Measurements from ENCODE around the gene ANKRD6.

Gene ANKRD6

DNA sequence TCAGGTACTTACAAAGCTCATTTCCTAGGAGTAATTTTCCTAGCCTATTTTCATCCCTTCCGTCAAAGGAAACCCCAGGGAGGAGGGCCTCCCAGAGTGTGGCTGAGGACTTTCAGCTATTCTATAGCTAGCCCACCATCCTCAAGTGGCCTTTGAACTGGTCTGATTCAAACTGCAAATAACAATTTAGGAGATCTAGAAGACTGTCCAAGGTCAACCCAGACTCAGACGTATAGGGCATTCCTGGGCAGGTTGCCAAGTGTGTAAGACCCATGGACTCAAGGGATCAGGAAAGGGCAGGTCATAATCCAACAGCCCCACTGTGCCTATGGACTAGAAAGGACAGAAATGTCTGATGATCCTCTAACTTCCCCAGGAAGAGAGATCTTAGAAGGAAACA, 18.7 kb upstream of the ANKRD6 start:
- no peak for DNase-seq

DNA sequence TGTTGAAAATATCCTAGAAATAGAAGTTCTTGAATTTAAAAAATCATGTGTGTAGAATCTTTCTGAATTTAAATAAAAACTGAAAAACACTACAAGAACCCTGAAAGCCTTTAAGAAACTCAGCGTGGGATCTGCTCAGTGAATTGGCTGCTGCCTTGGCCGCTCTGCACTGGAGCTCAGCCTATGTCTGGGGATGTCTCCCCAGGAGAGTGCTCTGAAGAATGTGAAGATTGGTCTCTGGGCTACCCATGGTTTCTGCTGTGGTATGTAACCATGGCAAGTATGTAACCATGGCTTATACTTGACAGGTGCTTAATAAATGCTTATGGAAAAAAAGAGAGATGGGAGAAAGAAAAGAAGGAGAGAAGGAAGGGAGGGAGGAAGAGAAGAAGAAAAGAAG, 17.8 kb upstream of the ANKRD6 start:
- DNase-seq: no peak

DNA sequence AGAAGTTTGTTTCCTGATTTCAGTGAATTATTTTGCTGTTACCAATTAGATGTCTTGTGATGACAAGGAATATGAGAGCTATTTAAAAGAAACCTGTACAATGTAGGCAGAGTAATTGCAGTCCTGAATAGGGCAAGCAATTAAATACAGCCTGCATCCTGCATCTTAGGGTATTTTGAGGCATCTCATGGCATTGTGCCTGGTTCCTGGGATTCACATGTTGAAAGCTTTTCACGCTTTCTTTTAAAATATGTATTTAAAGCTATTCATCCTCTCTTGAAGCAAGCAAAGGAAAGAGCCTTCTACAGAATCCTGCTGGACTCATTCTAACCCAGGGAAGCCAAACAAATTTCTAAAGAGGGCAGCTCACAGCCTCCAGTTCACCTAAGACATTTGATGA, 16.2 kb upstream of the ANKRD6 start:
- no peak for DNase-seq

DNA sequence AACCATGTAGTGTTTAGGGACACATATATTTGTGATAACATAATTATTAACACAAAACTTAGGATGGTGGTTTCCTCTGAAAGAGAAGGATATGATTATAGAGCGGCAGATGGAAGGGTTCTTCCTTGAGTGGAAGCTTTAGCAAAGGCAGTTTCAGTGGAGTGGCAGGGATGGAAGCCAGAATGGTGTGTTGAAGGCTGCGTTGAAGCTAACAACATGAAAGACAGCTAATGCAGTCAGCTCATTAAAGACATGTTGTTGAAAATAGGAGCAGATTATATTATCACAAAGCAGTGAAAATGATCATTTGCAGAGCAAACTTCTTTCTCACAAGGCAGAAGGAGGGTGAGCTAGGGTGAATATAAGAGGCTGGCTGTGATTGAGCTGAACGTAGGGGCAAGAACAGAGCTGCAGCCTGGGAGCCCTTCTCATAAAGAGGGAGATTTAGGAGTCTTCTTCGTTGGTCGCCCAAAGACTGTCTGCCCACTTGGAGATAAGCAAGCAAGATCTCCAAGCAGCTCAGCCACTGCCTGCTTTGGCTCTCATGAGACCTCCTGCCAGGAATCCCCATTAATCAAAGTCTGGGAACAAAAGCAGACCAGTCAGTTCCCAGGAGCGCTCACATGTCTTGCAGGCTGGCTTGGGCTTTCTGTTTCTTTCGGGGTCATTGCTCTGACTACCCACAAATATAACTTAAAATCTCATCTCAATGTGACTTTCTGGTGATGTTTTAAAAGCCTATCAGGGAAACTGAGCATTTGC, 2.6 kb upstream of the ANKRD6 start:
- no peak for DNase-seq

DNA sequence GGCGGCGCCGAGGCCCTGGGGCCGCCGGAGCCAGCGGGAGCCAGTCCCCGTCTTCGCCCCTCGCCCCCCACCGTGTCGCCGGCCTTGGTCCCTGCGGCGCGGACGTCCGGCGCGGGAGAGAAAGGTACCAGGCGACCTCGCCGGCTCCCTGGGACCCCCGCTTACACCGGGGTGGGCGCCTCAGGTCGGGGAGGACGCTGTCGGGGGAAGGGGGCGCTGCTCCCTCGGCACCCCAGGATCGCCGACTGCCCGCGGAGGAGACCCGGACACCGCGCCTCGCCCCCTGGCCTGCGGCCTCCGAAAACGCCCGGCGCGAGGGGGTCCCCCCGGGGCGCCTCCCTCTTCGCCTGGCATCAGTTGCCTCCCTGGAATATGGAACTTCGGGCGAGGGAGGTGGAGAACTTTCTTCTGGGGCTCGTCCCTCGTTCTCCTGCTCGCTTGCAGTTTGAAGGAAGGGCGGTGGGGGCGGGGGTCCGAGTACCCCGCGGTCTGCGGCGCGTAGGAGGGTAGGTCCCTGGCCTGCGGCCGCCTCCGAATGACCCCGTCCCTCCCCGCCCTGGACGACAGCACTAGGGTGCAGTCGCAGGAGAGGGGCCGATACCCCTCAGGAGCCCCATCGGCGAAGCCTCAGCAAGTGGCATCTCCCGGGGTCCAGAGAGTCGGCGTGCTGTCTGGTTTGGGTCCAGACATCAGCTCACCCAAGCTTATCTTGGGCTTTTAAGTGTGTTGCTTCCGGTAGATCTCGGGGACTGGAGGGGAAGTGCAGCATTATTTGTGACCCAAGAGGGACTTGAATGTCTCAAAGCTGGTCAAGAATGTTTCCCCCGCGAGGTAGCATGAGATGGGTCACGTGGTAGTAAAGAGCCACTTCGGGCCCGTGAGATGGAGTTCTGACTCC, 549 bp downstream of the ANKRD6 start:
- DNase-seq: peak; percentile 69 to 81

DNA sequence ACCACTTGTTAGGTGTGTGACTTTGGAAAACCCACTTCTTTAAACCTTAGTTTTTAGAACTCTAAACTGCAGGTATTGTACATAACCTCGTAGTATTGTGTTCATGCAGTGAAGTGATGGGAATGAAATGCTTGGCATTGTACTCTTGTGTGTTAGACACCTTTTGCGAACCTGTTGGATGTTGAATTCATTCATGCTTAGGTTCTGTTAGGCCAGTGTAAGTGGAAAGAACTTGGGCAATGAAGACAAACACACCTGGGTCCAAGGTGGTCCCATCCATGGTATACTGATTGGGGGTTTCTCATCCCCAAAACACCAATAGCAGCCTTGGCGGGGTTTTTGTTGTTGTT, 1.2 kb downstream of the ANKRD6 start:
- DNase-seq: no peak

DNA sequence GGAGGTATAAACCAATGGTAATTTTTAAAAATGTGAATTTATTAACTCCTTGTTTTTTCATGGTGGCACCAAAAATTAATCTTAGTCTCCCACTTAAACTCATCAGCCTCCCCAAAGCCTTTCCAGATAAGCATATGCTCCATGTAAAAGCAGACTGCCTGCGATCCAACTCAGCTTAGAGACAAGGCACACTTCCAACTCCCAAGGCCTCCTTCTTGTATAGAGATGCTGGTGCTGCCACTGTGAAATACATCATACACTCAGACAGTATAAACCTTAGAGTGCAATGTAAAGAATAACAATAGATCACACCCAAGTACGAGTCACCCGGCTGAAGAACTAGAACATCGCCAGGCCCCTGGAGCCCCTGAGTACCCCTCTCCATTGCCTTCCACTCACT, 2.0 kb downstream of the ANKRD6 start:
- no peak for DNase-seq

DNA sequence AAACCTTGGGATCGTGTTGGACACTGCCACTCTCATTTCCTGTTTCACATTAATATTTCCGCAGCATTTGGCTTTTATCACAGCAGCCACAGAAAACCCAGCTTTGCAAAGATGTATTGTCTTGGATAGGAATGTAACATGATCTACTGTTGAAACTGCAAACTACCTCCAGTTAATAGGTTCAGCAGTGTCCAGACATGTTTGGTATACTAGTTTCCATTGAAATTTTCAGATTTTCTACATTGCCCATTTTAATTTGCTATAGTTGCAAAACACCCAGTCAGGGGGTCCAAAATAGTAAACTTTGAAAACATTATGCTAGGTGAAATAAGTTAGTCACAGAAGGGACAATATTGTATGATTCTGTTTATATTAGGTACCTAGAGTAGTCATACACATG, 3.3 kb downstream of the ANKRD6 start:
- DNase-seq: peak in 1 of 2 experiments; percentile 24

DNA sequence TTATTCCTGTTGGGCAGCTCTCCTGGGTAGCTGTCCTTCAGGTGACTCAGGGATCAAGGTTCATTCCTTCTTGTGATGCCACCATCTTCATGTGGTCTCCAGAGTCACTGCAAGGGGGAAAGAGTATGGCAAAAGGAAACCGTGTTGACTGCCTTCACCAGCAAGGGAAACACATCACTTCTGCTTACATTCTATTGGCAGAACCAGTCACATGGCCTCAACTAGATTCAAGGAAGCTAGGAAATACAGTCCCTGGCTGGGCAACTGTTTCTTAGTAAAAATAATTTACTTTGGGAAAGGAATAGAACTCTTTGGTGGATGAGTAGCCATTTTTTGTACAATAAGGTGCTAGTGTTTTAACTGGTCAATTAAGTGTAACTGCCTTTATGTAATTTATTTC, 5.3 kb downstream of the ANKRD6 start:
- DNase-seq: no peak

DNA sequence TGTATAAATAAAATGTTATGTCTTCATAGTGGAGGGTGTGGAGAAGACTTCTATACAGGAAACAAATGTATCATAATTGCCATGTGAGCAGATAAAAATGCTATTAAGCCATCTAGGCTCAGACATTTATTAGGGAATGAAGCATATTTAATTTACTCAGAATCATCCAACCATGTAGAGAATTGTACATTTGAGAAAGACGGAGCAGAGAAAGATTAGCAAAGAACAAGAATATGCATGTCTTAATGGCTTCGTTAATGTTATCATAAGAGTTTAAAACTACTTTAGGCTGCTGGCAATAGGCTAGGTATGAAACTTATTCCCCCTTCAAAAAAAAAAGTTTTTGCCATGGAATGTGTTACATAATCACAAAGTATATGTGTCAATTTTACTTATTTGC, 6.1 kb downstream of the ANKRD6 start:
- DNase-seq: no peak

DNA sequence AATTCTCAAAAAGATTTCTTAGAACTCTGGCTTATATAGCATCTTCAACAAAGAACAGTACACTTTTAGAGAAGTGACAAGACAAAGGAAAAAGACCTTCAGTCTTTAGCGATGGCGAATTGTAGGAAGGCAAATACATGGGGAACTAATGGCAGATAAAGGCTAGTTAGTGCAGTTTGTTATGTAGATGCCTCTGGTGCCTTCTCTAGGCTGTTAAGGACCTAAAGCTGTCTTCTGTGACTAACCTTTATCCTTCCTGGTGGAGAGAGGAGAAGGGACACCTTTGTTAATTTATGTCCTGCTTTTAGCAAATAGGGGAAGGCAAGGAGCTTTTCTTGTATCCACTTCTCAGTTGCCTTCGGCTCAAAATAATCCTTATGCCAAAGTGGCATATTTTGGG, 7.2 kb downstream of the ANKRD6 start:
- DNase-seq: no peak

DNA sequence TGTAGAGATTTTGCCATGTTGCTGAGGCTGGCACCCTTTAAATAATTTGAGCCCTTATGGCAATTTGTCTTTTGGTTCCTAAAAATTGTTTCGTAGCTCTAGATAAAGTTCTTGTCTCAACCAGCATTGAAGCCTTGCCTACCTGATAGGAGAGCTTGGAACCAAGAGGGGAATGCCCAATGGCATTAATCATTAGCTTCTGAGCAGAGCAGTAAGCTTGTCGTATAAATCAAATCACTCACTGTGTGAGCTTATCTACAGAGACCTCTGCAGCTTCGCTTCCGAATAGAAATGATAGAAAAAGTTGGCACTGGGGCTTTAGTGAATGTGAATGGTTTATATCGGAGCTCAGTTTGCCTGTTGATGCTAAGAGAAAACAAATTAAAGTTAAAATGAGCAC, 10.7 kb downstream of the ANKRD6 start:
- no peak for DNase-seq

DNA sequence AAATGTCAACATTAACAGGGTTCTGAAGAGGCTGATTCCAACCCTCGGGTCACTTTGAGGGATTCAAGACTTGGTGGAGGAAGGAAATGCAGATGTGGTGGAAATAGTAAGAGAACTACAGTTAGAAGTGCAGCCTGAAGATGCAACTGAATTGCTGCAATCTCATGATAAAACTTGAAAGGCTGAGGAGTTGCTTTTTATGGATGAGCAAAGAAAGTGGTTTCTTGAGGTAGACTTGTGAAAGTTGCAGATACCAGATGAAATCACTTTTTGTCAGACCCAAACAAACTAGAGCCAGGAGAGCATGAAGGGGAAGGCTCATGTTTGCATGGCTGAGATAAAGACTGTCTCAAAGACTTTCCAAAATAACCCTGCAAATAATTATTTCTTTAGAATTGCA, 16.2 kb downstream of the ANKRD6 start:
- DNase-seq: peak; percentile 40 to 48

DNA sequence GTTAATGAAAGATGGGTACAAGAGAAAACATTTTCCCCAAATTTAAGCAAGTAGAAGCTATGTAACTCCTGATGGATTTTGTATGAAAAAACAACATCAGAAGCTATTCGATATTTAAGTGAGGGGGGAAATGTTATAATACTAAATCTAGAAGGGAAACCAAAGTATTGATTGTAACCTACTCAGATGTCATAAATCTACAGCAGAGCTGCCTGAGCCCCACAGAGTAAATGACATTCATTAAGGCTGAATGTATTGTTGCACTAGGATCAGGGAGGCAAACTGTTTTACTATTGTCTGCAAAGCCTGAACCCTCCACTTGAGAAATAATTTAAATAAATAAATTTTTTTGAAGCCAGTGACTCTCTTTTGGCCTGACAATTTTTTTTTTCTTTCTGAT, 19.3 kb downstream of the ANKRD6 start:
- no peak for DNase-seq

DNA sequence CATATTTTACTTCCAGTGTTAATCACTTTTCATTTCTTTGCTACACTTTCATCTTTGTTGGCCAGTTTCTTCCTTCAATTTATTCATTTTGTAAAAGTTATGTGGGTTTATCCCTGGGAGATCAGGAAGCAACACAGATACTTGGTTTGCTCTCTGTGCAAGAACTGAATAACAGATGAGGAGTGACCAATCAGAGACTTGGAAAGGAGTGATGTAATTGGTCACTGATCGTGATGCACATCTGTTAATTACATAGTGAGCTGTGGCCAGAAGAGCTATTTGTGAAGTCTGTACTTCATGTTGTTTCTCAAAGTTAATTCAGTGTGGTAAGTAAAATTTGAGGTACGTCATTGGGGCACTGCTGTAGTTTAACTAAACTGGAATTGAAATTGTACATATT, 21.3 kb downstream of the ANKRD6 start:
- DNase-seq: no peak

DNA sequence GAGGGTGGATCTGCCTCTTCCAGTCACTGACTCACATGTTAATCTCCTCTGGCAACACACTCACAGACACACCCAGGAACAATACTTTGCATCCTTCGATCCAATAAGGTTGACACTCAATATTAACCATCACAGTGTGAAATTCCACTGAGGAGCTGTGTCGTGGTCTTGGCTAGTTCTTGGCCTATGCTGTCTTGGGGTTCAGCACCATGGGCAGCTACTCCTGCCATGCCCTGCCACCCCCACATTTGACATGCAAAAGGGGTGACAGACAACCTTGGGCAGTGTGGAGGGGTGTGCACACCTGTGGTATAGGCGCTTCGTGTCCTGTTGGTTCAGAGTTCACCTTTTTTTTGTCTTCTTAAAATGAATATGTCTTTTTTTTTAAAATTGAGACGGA, 25.8 kb downstream of the ANKRD6 start:
- DNase-seq: no peak

DNA sequence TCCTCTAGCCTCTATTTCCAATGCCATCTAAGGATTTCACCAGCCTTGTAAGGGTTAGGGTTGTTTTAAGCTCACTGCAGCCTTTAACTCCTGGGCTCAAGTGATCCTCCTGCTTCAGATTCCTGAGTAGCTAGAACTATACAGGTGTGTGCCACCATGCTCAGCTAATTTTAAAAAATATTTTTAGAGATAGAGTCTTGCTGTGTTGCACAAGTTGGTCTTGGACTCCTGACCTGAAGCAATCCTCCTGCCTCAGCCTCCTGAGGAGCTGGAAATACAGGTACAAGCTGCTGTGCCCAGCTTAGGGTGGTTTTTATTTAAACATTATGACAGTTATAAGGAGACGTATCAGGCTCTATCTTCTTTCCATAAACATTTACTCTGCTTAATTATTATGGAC, 26.5 kb downstream of the ANKRD6 start:
- no peak for DNase-seq

DNA sequence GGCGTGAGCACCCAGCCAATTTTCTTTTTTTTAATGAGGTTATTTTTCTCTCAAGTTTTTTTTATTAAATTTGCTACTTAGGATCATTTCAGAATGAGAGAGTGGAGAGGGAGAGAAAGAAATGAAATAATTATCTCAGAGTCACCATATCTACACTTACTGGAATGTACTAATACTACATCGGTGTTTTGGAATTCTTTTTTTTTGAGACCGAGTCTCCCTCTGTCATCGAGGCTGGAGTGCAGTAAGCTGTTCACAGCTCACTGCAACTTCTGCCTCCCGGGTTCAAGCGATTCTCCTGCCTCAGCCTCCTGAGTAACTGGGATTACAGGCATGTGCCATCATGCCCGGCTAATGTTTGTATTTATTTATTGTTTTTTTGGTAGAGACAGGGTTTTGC, 27.8 kb downstream of the ANKRD6 start:
- DNase-seq: no peak

DNA sequence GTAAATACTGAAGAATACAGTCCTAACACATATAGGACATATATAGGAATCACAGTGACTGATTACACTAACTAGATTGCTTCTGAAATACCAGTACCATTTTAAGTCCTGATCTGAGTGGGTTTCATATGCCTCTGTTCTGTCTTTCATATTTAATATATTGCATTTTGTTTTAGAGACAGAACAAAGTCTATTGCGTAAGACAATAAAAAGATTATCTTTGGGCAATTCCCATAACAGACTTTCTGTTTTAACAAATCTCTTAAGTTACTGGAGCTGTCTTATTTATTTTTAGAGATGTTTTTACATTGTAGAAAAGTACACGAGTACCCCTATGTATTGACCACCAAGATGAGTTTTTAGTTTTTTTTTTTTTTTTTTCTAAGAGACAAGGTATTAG, 29.6 kb downstream of the ANKRD6 start:
- DNase-seq: no peak

DNA sequence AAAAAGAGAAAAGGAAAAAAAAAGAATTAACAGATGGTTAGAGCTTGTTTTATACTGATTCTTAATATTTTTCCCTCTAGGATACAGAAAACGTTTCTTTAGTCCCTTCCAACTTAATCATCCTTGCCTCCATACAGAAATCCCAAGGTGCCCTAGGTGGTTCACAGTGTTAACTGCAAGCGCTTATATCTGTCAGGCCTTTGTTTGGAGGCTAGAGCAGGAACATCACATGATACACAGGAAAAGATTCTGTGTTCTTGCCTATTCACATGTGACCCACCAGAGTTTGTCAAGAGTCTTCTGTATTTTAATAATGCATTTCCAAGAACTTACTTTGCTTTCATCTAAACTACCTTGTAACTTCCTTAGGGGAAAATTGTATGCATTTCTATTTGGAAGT, 31.3 kb downstream of the ANKRD6 start:
- no peak for DNase-seq

DNA sequence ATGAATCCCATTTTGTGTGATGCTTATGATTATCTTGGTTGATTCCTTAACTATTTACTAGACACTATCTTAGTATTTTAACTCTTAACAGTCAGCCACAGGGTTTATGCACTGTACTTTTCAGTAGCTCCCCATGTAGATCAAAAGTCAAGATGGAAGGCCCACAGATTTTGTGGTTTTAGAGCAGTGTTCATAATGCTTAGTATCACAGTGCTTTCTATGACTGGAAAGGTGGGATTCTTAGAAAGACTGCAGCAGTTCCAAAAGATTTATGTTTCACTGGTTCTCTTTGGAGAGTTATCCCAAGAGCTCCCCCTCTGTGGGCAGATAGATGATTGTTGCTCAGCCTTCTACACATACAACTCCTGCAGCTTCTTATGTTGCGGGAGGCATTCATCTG, 34.5 kb downstream of the ANKRD6 start:
- no peak for DNase-seq

DNA sequence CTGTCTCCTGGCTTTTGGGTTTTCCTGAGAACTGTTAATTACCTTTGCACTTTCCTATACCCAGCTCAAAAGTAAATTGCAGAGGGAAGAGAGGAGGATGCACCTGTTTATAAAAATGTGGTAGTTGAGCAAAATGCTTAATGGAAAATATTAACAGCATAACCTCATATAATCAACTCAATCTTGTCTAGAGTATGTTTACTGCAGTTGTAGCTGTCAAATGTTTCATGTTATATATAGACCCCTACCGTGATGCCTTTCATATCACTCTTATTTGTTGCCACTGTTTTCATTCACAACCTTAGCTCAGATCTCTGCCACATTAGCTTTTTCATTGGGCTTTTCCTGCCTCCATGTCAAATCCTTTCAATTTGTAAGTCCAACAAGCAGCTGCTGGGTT, 36.0 kb downstream of the ANKRD6 start:
- DNase-seq: no peak

DNA sequence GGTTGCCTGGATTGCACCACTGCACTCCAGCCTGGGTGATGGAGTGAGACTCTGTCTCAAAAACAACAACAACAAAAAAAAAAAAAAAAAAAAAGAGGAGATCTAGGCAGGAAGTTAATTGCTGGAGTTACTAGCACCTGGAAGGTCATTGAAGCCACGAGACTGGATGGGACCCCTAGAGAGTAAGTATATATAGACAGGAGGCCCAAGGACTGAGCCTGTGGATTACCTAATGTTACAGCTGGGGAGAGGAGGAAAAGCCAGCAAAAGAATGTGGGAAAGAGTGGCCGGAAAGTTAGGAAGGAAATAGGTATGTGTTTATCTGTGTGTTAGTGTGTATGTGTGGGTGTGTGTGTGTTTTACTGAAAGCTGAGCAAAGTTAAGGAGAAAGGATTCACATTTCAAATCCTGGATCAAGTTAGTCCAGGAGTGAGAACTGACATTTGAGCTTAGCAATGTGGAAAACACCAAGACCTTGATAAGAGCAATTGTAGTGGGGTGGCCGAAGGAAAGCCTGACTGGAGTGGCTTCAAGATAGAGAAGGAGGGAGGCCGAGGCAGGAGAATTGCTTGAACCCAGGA, 38.4 kb downstream of the ANKRD6 start:
- DNase-seq: no peak

DNA sequence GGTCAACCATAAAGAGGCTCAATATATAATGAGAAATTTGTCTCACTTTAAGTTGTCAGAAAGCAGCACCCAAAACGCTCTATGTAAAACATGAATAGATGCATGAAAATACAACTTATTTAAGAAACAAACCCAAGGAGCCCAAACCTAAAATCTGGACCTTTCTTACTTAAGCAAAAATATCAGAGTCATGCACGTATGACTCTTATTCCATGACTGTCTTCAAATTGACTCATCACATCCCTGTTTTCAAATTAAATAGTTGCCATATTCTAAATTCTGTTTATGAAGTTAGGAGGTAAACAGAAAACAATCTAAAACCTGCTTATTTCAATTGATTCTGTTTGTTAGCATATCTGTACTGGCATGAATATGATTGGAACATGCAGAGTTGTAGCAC, 42.1 kb downstream of the ANKRD6 start:
- DNase-seq: no peak

All from AML-193 (cell line).